GM19324 (cell line): Measurements from ENCODE around the gene GBX2.
"Not testable (repeated sequence)": the region's sequence is repeated elsewhere in the genome, so short reads cannot be mapped to it uniquely, and the experiment has no call there.

Source experiments
- ATAC-seq: cut with Tn5 transposase; IDR thresholded peaks from one replicate; pipeline ENCODE4 v1.9.1; 2021; ENCODE audit warnings: mild to moderate bottlenecking, moderate library complexity; ENCODE audit not compliant: unreplicated experiment, low FRiP score

Gene GBX2

DNA sequence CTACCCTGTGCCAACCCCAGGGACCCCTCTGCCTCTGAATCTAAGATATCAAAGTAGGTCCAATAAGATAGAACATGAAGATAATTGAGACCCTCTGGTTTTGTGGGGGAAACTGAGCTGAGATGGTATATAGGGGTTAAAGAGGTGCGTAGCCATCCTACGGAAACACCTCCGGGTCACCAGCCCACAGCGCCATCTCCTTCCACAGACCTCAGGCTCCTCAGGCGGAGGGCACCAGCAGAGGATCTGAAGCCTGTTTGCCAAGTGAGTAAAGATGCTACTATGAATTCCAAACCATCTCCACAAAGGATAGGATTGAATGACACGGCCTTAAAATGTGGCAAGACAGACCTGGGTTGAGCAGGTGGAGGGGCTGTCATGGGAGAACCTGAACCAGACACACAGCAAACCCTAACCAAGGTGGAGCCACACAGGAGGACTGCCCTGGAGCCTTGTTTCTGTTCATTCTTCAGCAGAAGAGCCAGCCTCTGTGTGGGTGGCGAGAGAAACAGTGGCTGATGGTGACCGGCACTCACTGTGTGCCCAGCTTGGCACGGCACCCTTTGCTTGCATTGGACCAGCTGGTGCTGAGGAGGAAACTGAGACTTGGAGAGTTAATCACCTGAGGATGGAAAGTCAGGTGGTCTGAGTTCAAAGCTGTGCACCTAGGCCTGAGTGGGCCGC lies 10.2 kb downstream of the GBX2 start:
- ATAC-seq = no peak

DNA sequence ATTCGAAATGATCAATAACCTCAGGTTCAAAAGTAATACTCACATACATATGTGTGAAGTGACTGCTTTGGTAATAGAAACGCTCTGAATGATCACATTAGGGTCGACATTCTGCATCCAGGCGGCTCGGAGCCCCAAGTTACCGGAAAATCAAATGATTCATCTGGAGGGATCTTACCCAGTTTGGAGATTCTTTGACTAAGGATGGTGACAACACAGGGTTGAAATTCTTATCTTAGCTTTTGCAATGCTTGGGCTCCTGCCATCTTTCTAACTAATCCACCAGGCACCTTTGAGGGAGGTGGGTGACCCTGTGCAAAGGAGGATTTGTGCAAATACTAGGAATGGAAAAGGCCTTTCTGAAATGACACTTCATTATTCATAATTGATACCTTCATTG lies 10.8 kb downstream of the GBX2 start:
- no peak for ATAC-seq

DNA sequence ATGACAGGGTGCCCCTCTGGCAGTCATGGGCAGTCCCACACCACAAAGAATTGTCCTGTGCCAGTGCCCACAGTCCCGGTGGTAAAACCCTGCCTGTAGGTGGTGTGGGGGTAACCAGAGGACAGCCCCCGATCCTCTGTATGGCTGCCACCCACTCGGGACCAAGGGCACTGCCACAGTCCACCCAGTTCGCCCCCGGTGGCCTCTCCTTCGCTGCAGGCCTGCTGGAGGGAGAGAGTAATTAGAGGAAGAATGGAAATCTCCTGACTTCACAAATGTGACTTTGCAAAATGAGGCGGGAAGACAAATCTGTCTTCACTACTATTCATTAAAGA lies 11.4 kb downstream of the GBX2 start:
- ATAC-seq = no peak

DNA sequence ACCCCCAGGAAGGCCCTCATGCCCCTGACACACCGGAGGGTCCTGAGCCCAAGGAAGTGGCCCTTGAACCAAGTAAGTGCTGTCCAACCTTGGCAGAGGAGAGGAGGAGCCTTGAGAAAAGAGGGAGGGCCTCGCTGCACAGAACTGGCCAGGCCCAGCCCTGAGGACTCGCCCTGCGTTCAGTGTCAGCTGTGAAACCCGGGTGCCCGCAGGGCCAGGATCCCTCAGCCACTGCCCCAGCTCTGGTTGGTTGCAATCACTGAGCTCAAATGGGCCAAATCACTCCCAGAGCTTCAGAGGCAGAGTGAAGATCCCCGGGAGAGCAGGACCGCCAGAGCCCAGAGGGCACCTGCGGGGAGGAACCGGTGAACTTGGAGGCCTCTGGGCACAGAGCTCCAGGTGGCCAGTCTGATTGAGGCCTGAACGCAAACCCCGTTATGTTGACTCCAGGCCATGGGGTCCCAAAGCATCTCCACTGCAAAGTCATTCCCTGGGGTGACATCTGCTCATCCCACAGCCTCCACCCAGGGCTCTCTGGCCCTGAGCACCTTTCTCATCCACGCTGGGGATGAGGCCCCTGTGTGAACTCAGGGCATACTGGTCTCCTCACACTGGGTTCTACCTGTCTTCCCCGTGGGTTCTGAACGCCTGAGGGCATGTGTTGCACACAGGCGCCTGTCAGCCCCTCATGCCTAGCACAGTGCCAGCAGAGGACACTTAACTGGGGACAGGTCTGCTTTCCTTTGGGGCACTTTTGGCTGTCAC lies 11.9 kb downstream of the GBX2 start:
- no peak for ATAC-seq

DNA sequence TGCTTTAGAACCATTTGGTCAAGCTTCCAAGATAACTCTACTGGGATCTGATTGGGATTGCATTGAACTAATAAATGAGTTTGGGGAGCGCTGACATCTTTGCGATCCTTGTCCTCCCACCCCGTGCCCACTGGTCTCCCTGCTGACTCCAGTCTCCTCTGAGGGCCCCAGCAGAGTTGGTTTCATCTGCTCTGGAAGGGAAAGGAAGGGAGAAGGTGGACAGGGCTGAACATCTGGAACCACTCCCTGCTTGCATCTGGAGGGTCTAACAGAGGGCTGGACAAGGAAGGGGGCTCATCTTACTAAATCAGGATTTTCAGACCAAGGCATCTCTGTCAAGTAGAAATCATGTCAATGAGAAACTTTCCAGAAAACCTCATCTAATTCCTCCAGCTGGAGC lies 12.8 kb downstream of the GBX2 start:
- ATAC-seq = no peak

DNA sequence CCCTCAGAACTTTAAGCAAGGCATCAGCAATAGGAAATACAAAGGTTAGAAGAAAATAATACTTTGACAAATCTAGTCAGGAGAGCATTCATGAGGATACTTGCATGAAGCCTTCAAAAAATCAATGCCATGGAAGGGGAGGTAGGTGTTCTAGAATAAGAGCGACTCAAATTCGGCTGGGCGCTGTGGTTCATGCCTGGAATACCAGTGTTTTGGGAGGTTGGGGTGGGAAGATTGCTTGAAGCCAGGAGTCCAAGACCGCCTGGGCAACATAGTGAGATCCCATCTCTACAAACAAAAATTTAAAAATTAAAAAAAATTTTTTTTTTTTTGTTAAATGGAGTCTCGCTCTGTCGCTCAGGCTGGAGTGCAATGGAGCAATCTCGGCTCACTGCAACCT lies 21.8 kb downstream of the GBX2 start:
- ATAC-seq = no peak

DNA sequence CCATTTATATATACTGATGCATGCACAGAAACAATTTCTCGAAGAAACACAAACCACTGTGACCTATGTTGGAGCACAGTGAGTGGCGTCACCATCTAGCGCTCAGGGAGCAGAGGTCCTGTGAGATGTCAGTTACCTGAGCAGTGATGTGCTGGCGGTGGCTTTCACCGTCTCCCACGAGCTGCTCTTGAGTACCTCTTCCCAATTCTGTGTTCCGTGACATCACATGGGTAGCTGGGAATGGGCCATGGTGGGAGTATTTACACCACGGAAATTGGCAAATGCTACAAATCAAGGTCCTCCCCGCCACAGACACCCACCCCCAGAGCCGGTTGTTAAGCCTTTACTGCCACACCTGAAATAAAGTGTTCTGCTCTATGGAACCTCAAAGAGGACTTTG lies 24.4 kb downstream of the GBX2 start:
- no peak for ATAC-seq

DNA sequence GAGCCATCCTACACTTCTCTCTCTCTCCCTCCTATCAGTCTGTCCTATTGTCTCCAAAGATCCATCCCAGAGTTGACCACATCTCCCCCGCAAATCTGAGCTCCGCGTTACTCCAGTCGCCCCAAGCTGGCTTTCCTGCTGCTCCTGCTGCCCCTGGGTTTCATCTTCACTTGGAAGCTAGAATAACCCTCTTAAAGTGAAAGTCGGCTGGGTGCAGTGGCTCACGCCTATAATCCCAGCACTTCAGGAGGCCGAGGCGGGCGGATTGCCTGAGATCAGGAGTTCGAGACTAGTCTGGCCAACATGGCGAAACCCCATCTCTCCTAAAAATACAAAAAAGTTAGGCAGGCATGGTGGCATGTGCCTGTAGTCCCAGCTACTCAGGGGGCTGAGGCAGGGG lies 26.6 kb downstream of the GBX2 start:
- not testable (repeated sequence) for ATAC-seq

DNA sequence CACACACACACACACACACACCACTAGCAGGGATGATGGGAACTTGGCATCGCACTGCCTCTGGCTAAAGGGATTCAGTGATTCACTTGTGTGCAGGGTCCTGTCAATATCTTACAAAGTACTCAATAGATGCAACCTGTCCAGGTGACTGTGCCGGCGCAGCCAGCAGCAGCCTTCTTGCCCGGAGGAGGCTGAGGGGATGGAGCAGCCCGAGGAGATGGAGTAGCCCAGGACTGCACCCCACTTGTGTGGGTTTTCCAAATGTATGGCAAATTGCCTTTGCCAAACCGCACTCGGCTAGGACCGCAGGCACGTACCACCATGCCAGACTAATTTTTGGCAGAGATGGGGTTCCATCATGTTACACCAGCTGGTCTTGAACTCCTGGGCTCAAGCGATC lies 31.1 kb downstream of the GBX2 start:
- no peak for ATAC-seq

DNA sequence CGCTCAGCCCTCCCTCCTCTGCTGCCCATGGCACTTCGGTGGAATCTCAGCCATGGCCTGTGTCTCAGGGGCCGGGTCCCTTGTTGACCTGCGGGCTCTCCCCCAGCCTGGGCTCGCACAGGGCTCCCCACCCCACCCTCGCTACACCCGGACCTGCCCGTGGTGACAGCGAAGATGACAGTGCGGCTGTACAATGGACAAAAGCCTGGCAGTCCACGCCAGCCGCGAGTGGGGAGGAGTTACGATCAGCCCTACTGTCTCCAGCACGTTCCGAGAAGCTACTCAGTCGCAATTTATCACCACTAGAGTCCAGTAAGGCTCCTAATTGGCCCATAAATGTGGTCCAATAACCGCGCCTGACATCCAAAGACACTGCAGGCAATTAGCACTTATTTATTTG lies 31.6 kb downstream of the GBX2 start:
- ATAC-seq = no peak

DNA sequence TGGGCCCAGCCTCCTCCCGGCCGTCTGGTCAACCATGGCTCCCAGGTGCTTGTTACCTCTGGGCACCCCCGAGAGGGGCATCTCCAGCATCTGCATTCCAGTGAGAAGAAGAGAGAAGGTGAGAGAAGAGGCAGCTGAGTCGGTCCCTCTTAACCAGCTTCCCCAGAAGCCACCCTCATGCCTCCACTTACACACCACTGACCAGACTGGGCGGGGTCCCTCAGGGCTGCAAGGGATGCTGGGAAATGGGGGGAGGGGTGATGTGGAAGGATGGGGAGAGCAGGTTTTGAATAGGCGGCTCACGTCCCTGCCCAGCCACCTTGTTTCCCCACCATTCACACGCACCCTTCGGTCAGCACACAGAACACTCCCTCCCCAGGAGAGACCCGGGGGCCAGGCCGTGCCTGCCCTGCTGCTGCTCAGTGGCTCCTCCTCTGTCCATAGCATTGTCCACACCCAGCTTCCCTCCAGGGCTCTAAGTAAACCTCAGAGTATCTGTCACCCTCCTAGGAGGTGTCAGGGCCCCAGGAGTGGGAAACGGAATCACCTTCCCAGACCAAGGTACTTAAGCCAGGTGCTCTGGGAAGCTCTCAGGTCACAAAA lies 34.7 kb downstream of the GBX2 start:
- no peak for ATAC-seq

DNA sequence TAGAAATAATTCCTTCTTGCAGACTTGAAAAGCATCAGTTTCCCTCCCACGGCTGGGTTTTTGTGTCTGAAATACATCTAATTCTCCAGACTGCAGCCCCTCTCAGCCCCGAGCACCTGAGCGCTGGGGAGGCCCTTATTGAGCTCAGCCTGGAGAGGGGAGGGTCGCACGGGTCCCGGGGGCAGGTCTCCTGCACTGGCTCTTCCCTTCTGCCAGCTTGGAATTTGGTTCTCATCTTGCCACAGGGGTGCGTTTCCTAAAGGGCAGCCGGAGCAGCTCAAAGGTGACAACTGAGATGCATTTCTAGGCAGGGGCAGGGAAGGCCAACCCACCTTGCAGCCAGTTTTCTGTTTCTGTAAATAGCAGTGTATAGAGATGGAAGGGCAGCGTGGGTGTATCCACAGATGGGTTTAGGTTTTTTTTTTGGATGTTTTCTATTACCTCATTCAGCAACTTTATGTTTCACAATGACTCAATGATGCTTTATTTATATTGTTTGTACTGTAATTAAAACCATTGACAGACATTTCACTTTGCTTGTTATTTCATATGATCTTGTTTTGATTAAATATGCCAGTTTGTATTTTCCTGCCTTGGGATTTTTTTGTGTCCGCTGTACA lies 37.0 kb downstream of the GBX2 start:
- no peak for ATAC-seq

DNA sequence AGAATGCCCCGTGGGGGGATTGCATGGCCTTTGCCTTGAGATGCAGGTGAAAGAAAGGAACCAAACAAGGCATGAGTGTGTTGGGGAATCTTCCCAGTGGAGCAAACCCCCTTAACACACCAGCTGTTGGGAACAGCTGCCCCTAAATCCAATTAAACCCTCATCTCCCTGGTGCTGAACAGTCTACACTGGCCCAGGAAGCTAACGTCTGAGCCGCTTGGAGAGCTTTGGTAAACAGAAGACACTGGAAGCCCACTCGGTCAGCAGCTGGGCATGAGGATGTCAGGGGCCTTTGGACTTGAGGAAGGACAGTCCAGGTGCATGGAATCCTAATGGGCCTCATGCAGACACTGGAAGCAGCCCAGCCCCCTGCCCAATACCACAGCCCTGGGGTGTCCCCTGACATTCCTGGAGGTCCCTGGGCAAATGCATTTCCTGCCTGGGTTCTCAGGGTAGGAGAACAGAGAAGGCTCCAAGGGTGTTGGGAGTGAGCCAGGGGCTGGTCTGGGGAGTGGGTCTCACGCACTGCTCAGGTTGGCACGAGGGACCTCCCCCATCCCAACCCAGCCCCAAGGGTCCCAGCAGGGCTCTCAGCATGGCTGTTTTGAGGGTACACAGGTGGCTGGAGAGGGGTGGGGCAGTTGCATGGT lies 37.7 kb downstream of the GBX2 start:
- ATAC-seq = no peak

DNA sequence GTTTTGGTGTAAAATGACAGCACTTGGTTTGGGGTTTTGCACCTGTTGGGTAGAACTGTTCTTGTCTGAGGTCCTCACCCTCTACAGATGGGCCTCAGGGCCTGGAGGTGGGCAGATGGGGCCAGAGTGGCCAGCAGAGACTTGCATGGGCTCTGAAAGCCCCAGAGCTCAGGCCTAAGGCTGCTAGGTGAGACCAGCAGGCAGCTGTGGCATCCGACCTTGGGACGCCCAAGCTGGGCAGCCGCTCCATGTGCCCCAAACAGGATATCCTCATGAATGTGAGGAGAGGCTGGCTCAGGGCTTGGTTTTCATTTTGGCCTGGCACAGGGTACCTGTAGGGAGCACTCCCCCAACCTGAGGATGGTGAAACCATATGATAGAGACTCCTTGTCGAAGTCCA lies 38.3 kb downstream of the GBX2 start:
- no peak for ATAC-seq

DNA sequence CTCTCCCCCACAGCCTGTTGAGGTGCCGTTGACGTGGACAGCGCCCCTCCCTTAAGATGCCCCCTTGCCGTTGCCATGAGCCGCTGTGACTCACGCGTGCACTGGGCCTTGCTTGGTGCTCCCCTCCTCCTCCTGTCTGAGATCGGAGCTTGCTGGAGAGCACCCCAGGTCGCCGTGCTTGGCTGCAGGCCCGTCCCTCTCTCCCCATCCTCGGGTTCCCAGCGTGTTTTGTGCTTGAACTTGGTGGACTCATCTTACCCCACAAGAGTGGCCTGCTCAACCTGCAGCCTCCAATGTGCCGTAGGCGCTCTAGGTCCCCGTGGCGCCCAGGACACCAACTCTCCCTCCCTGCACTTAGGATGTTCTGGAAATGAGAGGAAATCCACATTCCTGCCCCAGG lies 39.9 kb downstream of the GBX2 start:
- ATAC-seq = no peak

DNA sequence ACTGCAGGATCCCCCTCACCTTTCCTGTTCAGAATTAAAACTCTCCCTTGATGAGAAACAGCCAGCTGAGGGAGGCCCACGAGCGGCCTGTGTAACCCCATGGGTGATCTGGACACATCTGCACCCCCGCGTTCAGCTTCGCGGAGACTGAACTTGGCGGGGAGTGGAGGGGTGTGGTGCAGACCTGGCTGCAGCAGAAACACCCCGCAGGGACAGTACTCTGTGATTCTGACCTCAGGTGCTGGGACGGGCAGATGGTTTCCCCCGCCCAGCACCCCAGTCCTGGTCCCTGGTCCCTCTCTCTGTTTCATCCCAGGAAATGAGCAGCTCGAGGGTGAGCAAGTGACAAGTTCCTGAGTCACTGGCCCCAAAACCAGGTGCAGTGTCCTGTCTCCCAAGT lies 41.2 kb downstream of the GBX2 start:
- ATAC-seq = no peak

DNA sequence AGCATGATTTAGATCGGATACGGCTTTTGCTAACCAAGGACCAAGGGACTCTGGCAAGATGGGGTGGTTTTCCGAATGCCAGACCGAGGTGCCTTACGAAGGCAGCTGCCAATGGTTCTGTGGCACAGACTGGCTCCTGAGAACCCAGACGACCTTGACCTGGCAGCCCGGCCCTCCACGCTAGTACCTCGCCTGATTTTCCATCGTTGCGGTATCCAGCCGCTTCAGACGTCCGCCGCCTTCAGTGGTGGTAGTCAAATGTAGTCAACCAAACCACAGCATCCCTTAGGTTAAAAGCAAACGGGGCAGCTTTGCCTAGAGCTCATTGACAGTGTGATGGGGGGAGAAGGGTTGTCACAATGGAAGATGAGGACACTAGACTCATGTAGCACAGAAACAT lies 42.6 kb downstream of the GBX2 start:
- ATAC-seq = no peak

DNA sequence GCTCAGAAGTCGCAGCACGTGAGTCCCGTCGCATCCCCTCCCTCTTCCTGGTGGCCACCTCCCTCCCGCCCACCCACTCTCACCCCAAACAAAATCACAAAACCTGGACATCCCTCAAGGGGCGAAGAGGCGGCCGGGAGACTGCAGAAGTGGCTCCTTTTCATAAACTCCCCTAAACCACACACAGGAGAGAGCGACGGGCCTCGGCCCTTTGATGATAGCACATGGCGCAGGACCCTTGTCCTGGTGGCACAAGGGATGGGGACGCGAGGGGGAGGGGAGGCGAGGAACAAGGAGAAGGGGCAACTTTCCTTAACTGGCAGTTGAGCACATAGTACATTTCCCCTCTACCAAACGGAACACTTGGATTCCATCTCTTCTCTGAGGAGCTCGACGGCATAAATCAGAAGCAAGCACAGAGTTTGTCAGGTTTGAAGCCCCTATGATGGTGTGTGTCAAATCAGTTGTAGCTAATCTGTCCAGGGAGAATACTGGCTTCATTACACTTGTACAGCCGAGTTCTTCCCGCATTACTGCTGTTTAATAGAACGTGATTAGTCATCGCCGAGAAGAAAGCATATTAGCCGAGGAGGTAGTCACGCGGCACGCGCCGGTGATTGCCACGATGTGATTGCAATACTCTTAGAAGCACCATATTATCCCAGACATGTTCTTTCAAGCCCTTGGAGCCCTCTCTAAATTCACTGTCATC lies 43.8 kb downstream of the GBX2 start:
- ATAC-seq = no peak

DNA sequence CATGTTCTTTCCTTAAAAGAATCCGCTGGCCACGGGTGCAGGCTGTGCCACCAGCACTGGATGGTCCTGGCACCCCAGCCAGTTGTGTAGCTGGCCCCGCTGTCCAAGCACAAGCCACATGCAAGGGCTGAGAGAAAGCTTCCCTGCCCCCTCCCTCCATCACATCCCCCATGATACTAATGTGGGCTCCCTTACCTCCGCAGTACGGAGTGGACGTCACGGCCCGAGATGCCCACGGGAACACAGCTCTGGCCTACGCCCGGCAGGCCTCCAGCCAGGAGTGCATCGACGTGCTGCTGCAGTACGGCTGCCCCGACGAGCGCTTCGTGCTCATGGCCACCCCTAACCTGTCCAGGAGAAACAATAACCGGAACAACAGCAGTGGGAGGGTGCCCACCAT lies 44.5 kb downstream of the GBX2 start:
- ATAC-seq = no peak

DNA sequence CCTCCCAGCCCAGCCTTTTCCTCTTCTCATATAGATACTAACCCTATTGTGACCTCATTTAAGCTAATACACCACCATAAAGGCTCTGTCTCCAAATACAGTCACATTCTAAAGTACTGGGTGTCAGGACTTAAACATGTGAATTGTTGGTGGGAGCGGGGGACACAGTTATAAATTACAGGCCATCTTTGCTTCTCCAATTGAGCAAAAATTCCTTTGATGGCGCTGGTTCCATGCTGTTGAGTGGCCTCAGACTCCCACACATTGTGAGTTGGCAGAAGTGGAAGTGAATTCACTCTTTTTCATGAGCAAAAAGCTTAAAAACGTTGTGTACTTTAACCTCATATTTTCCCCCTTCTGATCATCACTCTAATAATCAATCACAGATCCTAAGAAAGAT lies 46.0 kb downstream of the GBX2 start:
- no peak for ATAC-seq

DNA sequence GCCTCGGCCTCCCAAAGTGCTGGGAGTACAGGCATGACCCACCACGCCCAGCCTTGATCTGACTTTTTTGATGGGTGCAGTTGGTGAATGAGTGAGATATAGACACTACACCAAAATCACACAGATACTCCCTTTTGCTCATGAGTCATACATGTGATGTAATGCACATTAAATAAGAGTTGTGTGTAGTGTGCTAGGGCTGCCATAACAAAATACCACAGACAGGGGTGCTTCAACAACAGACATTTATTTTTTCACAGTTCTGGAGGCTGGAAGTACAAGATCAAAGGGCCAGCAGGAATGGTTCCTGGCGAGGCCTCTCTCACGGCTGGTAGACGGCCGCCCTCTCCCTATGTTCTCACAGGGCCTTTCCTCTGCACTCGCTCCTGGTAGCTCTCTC lies 46.6 kb downstream of the GBX2 start:
- ATAC-seq = no peak
